DOHH2 (cell line): Measurements from ENCODE around the gene KCNQ1.

ENCODE experiments used
- H3F3A ChIP-seq: fragments of 200-600 bp; sonication (generic), shearing (Covaris generic); 2 replicates; pipeline ENCODE4 v1.6.0; 2016; ENCODE audit warnings: antibody characterized with exemption, mild to moderate bottlenecking; ENCODE audit not compliant: control insufficient read depth, insufficient read depth
- H3K27ac ChIP-seq: fragments of 200-600 bp; sonication (generic); 2 replicates; pipeline ENCODE4 v1.5.1; 2014; ENCODE audit warnings: low read depth, mild to moderate bottlenecking, low read length, moderate library complexity
- H3K27me3 ChIP-seq: fragments of 200-600 bp; sonication (generic); 2 replicates; pipeline ENCODE4 v1.6.1; 2014; ENCODE audit warnings: mild to moderate bottlenecking, low read length, mixed read lengths; ENCODE audit not compliant: control insufficient read depth
- H3K36me3 ChIP-seq: fragments of 200-600 bp; sonication (generic); 2 replicates; pipeline ENCODE4 v1.6.1; 2014; ENCODE audit warnings: mild to moderate bottlenecking, low read length, moderate library complexity, mixed read lengths; ENCODE audit not compliant: control insufficient read depth
- H3K4me1 ChIP-seq: fragments of 200-600 bp; sonication (generic); 2 replicates; pipeline ENCODE4 v1.6.1; 2014; ENCODE audit warnings: mild to moderate bottlenecking, low read length, mixed read lengths; ENCODE audit not compliant: control insufficient read depth
- H3K4me2 ChIP-seq: fragments of 200-600 bp; sonication (generic); 2 replicates; pipeline ENCODE4 v1.6.0; 2014; ENCODE audit warnings: mild to moderate bottlenecking, low read length, moderate library complexity
- H3K4me3 ChIP-seq: fragments of 200-600 bp; sonication (generic); 2 replicates; pipeline ENCODE4 v1.5.1; 2014; ENCODE audit warnings: mild to moderate bottlenecking, low read length, mixed read lengths
- H3K79me2 ChIP-seq: fragments of 200-600 bp; sonication (generic); 2 replicates; pipeline ENCODE4 v1.6.1; 2014; ENCODE audit warnings: mild to moderate bottlenecking, low read length, mixed read lengths; ENCODE audit not compliant: control insufficient read depth
- H3K9me2 ChIP-seq: fragments of 200-600 bp; sonication (generic); replicated peaks from 2 replicates; pipeline ENCODE4 v1.6.1; 2014; ENCODE audit warnings: mild to moderate bottlenecking, low read length, mixed read lengths; ENCODE audit not compliant: control insufficient read depth
- H3K9me3 ChIP-seq: fragments of 200-600 bp; sonication (generic); 2 replicates; pipeline ENCODE4 v1.6.1; 2014; ENCODE audit warnings: antibody characterized with exemption, low read length, mixed read lengths; ENCODE audit not compliant: control insufficient read depth, insufficient read depth
- H4K20me1 ChIP-seq: fragments of 200-600 bp; sonication (generic); 2 replicates; pipeline ENCODE4 v1.6.0; 2014; ENCODE audit warnings: low read depth, mild to moderate bottlenecking, antibody characterized with exemption, low read length, moderate library complexity; ENCODE audit not compliant: control insufficient read depth, insufficient read depth
- CTCF ChIP-seq: fragments of 200-600 bp; sonication (generic); IDR thresholded peaks from one replicate; pipeline ENCODE4 v1.5.1; 2014; ENCODE audit warnings: antibody characterized with exemption, mild to moderate bottlenecking, low read depth, low read length; ENCODE audit not compliant: poor library complexity, severe bottlenecking
- EZH2phosphoT487 ChIP-seq: fragments of 200-600 bp; sonication (generic); IDR thresholded peaks from 2 replicates; pipeline ENCODE4 v1.6.1; 2017; ENCODE audit warnings: borderline replicate concordance, mild to moderate bottlenecking, antibody characterized with exemption, low read length, moderate library complexity, mixed read lengths

The KCNQ1 gene

GRCh38 chr11:2819316-2819715 is 374.5 kb downstream of the KCNQ1 start:
- H4K20me1 ChIP-seq, result no peaks in the 10 kb centered on the region
- no peak for TF ChIP-seq EZH2phosphoT487
- no peak for TF ChIP-seq CTCF
- no peak overlapping the region for H3K27ac ChIP-seq
- H3F3A ChIP-seq, result no peaks in the 10 kb centered on the region
- no peak overlapping the region for H3K4me3 ChIP-seq
- no peaks in the 10 kb centered on the region for H3K4me1 ChIP-seq
- no peaks in the 10 kb centered on the region for H3K36me3 ChIP-seq
- no peaks in the 10 kb centered on the region for H3K9me2 ChIP-seq
- H3K79me2 ChIP-seq, result no peaks in the 10 kb centered on the region
- H3K27me3 ChIP-seq, result no peaks in the 10 kb centered on the region
- no peak overlapping the region for H3K4me2 ChIP-seq
- peaks cover 18% of the 10 kb centered on the region; the same call in 1 of the 2 replicates for H3K9me3 ChIP-seq

- no peaks in the 10 kb centered on the region for H3K27me3 ChIP-seq
- no peaks in the 10 kb centered on the region for H3K79me2 ChIP-seq
- H3K4me1 ChIP-seq, result no peaks in the 10 kb centered on the region
- H3F3A ChIP-seq, result no peaks in the 10 kb centered on the region
- TF ChIP-seq EZH2phosphoT487 (no peak), CTCF (no peak)
- no peak overlapping the region for H3K4me3 ChIP-seq
- H3K36me3 ChIP-seq, result no peaks in the 10 kb centered on the region
- no peak overlapping the region for H3K4me2 ChIP-seq
- H3K27ac ChIP-seq, result no peak overlapping the region
- H3K9me2 ChIP-seq, result no peaks in the 10 kb centered on the region
- no peaks in the 10 kb centered on the region for H4K20me1 ChIP-seq
- H3K9me3 ChIP-seq, result peaks cover 15% of the 10 kb centered on the region; the same call in 1 of the 2 replicates
Measured at GRCh38 chr11:2820976-2821375, 376.2 kb downstream of the KCNQ1 start.

- H3K27me3 ChIP-seq, result no peaks in the 10 kb centered on the region
- TF ChIP-seq EZH2phosphoT487 (no peak), CTCF (no peak)
- no peak overlapping the region for H3K27ac ChIP-seq
- no peaks in the 10 kb centered on the region for H4K20me1 ChIP-seq
- no peaks in the 10 kb centered on the region for H3K9me2 ChIP-seq
- H3F3A ChIP-seq, result no peaks in the 10 kb centered on the region
- H3K4me3 ChIP-seq, result no peak overlapping the region
- no peaks in the 10 kb centered on the region for H3K36me3 ChIP-seq
- H3K4me1 ChIP-seq, result no peaks in the 10 kb centered on the region
- H3K79me2 ChIP-seq, result no peaks in the 10 kb centered on the region
- no peak overlapping the region for H3K4me2 ChIP-seq
- H3K9me3 ChIP-seq, result peaks cover 11% of the 10 kb centered on the region; the same call in 1 of the 2 replicates
Measured at GRCh38 chr11:2821891-2822290, 377.1 kb downstream of the KCNQ1 start.

- Histone ChIP-seq H3K4me2 (no peak overlapping the region), H3K27ac (no peak overlapping the region), H3K36me3 (no peaks in the 10 kb centered on the region), H3K9me3 (peaks cover 14% of the 10 kb centered on the region), H3K4me3 (no peak overlapping the region), H3F3A (no peaks in the 10 kb centered on the region), H3K79me2 (no peaks in the 10 kb centered on the region), H3K27me3 (no peaks in the 10 kb centered on the region), H4K20me1 (no peaks in the 10 kb centered on the region), H3K4me1 (no peaks in the 10 kb centered on the region), H3K9me2 (no peaks in the 10 kb centered on the region)
- TF ChIP-seq EZH2phosphoT487 (no peak), CTCF (no peak)
Measured at GRCh38 chr11:2824851-2825250, 380.0 kb downstream of the KCNQ1 start.
